Activated CD4-positive, alpha-beta T cell treated with anti-CD3 and anti-CD28 coated beads for 24 hours (primary cell): Measurements from ENCODE around the gene MVB12B.

Experiments
- DNase-seq, 2 donors: peaks; one replicate each; pipeline ENCODE4 v3.0.0-alpha.2; 2020; ENCODE audit warnings: low read depth in 2 of 2

MVB12B gene

DNA sequence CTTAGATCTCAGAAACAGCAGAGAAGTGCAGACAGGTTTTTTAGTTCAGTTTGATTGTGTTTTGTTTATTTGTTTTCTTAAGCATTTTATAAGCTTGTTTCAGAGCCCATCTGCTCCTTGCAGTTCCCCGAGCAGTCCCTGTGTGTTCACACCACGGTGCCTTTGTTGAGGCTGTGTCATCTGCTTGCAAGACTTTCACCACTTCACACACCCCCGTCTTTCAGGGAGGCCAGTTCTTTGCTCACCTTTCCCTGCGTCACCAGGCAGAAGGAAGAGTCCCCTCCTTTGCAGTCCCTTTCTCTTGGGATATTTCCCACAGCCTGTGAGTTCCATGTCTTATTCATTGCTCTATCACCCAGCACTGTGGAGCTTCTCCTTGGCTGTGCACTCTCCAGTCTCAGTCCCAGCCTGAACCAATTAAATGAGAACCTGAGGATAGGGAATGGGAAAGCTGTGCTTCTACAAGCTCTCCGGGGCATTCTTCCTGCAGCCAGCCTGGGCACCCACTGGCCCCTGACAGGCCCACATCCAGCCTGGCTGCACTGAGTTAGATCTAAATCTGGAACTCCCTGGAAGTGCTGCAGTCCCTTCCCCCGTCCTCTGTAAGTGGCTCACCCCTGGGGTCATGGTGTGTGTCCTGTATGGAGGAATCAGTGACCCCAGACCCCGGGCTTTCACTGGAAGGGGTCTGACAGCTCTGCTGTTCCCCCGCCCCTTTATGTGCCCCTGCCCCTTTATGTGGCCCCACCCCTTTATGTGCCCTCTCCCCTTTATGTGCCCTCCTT lies 5.5 kb downstream of the MVB12B start:
- no peak for DNase-seq

GRCh38 chr9:126334721-126335621 lies 8.3 kb downstream of the MVB12B start:
- no peak for DNase-seq

GRCh38 chr9:126335837-126336735 lies 9.5 kb downstream of the MVB12B start:
- no peak for DNase-seq

GRCh38 chr9:126336736-126337325 lies 10.2 kb downstream of the MVB12B start:
- no peak for DNase-seq

- DNase-seq, result no peak
Measured at GRCh38 chr9:126337729-126338372, 11.2 kb downstream of the MVB12B start.

DNA sequence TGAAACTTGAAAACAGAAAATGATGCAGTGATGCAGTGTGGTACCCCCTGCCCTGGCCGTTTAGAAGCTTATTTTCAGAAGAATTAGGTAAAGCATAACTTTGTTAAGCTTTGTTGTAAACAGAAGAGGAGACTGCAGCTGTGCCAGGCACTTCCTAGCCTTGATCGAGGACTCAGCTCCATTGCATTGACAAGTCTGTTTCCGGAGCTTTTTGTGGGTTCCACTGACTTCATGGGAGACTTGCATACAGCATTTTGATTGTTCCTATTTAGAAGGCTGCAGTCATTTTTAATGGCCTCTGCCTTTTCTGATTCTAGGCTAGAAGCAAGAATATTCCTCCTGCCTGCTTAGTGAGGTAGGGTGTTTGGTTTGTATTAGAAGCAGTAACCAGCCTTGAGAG lies 12.3 kb downstream of the MVB12B start:
- no peak for DNase-seq

GRCh38 chr9:126341426-126341825 lies 14.8 kb downstream of the MVB12B start:
- DNase-seq, result no peak

- no peak for DNase-seq
Measured at GRCh38 chr9:126341902-126342301, 15.3 kb downstream of the MVB12B start.

DNA sequence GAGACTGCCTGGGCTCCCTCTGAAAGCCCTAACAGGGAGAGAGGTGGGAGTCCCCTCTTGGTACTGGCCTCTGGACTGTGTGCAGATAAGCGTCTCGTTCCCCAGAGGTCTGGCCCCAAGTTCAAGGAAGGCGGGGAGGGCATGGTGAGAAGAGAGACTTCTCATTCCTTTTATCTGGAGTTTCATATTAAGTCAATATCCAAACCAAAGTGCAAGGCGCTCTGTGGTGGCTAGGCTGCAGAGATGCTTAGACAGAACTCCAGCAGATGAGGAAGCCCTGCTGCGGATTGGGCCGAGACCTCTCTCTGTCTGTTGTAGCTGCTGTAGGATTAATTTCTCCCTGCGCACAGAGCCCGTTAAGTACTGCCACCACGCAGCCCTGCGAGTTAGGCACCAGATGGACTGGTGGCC lies 16.0 kb downstream of the MVB12B start:
- DNase-seq, result no peak

DNA sequence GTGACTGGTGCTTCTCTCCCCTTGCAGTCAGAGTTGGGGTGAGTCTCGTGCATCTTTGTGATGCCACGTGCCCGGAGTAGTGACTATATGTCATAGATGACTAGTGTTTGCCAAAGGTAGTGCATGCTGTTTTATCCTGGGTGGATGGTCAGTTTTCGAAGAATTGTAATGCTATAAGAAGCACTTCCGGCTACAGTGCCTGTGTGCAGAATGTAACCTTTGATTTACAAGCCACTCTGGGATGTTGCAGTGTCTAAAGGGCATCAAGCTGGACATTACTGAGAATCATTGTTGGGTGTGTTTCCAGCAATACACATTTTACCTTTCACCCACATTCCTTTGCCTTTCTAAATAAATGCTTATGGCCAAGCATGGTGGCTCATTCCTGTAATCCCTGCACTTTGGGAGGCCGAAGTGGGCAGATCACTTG lies 16.7 kb downstream of the MVB12B start:
- DNase-seq, result no peak

GRCh38 chr9:126346031-126346430 lies 19.4 kb downstream of the MVB12B start:
- no peak for DNase-seq

DNA sequence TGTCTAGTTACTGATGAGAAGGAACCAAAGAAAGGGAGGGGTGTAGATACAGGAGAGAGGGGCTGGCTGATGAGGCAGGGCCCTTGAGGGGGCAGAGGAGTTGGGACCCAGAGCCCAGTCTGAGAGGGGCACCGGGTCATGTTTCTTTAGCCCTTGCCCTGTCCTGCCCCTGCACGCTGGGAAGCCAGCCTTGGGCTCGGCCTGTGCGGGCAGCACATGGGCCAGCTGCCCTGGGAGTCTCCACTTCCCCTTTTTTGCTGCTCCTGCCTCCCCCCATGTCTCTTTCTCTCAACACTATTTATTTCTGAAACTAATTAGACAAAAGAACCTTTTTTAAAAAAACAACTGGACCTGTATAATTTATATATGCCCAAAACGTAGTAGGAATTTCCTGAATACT lies 20.5 kb downstream of the MVB12B start:
- no peak for DNase-seq

GRCh38 chr9:126347911-126348760 lies 21.5 kb downstream of the MVB12B start:
- DNase-seq, result no peak

DNA sequence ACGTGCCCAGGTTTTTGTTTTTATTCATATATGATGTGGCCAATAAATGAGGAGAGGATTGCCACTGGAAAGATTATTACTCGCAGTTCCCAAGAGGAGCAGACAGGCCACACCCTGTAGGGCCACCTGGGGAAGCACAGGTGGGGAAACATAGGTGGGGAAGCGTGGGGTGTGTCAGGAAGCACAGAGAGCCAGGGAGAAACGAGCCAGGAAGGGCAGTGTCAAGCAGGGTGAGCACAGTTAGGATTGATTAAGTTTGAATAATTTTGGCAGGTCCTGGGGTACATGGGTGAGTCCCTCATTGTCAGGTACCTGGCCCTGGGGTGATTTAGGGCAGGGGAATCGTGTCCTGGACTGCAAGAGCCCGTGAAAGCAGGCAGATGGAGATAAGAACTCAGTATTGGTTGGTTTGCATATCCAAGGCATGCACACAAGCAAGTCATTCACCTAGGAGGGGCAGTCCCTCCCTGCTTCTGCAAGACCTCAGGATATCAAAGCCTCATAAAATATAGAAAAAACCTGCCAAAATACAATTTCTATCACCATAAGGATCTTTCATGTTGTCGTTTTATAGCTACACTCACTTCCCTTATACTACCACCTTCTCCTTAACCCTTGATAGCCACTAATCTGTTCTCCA lies 22.4 kb downstream of the MVB12B start:
- no peak for DNase-seq

GRCh38 chr9:126354887-126355770 lies 28.5 kb downstream of the MVB12B start:
- no peak for DNase-seq

GRCh38 chr9:126357074-126357473 lies 30.4 kb downstream of the MVB12B start:
- no peak for DNase-seq

DNA sequence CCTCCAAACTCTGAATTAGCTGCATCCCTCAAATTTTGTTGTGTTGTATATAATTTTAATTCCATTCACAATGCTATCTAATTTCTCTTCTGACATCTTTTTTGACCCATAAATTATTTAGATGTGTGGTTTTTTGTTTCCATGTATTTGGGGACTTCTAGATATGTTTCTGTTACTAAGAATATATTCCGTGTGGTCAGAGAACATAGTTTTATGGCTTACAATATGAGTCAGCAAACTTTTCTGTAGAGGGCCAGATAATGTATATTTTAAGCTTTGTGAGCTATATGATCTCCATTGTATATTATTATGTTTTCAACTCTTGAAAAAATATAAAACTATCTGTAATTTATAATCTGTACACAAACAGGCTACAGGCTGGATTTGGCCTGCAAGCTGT lies 33.4 kb downstream of the MVB12B start:
- DNase-seq, result no peak

DNA sequence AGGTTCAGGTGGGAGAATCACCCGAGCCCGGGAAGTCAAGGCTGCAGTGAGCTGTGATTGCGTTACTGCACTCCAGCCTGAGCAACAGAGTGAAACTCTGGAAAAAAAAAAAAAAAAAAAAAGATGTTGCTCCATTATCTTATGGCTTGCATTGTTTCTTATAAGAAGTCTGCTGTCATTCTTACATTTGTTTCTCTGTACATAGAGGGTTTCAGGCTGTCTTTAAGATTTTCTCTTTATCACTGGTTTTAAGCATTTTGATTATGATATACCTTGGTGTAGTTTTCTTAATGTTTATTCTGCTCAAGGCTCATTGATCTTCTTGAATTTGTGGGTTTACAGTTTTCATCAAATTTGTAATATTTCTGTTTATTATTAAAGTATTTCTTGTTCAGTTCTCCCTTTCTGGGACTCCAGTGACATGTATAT lies 35.2 kb downstream of the MVB12B start:
- no peak for DNase-seq
